Measurements from ENCODE around the gene FKBP1A.

- TF ChIP-seq CTCF (IDR thresholded peaks at IDR 0.05) (no peak), EP300 (IDR thresholded peaks at IDR 0.05) (no peak)
These were observed 14.1 kb downstream of the FKBP1A start for GRCh38 chr20:1378735-1379125.
